H1 (cell line): ENCODE results near the gene SLC9A5. TPM values are rescaled to one million over a fixed set of nuclear protein-coding genes. Genes with fewer than 3 reads are reported as not detected.
A peak's percentile ranks its signal among the peaks of the same experiment; 100 is the strongest.

Source experiments
- CTCF ChIA-PET: fragments of 300-600 bp; sonication (Branson Sonifier 250); formaldehyde crosslinking; loops from one replicate; lab custom pipeline; 2021; ENCODE audit not compliant: partially characterized antibody; lab: Charles Lee
- POLR2A ChIA-PET: fragments of 300-600 bp; sonication (Branson Sonifier 250); formaldehyde crosslinking; loops from one replicate; lab custom pipeline; 2021; ENCODE audit warnings: inconsistent platforms; ENCODE audit not compliant: partially characterized antibody; lab: Charles Lee
- DNase-seq, 2 experiments: peaks; one replicate each; pipeline versions ENCODE4 v3.0.0 to v3.0.0-alpha.2; 2010 to 2022; ENCODE audit warnings: low spot score in 2 of 2, low read depth in 1 of 2, mixed read lengths in 1 of 2
- FAIRE-seq: peaks from 2 replicates; lab custom pipeline; 2011; peaks lifted over from hg19 to GRCh38; lab: Jason Lieb, UNC
- H2AFZ ChIP-seq: 2 replicates; pipeline ENCODE4 v1.8.1; 2012; ENCODE audit warnings: low read length, inconsistent platforms
- H2AK5ac ChIP-seq: 2 replicates; pipeline ENCODE4 v1.6.1; 2013; ENCODE audit warnings: low read depth, low read length
- H2BK120ac ChIP-seq: replicated peaks from 2 replicates; pipeline ENCODE3; 2013; ENCODE audit warnings: low read depth, low read length, inconsistent platforms
- H2BK12ac ChIP-seq: 2 replicates; pipeline ENCODE4 v1.6.1; 2013; ENCODE audit warnings: low read depth, low read length
- H2BK15ac ChIP-seq: 2 replicates; pipeline ENCODE4 v1.6.1; 2013; ENCODE audit warnings: low read length
- H2BK20ac ChIP-seq: 2 replicates; pipeline ENCODE4 v1.6.1; 2013; ENCODE audit warnings: low read length
- H2BK5ac ChIP-seq: 2 replicates; pipeline ENCODE4 v1.6.1; 2013; ENCODE audit warnings: low read depth, low read length
- H3K14ac ChIP-seq: 2 replicates; pipeline ENCODE4 v1.6.1; 2013; ENCODE audit warnings: inconsistent platforms; ENCODE audit not compliant: insufficient read length
- H3K18ac ChIP-seq: 2 replicates; pipeline ENCODE4 v1.6.1; 2013; ENCODE audit warnings: low read length; ENCODE audit errors: extremely low read depth
- H3K23ac ChIP-seq: 2 replicates; pipeline ENCODE4 v1.6.1; 2013; ENCODE audit warnings: inconsistent platforms; ENCODE audit not compliant: insufficient read length
- H3K23me2 ChIP-seq: 2 replicates; pipeline ENCODE4 v1.6.1; 2013; ENCODE audit warnings: low read depth, low read length
- H3K27ac ChIP-seq: 2 replicates; pipeline ENCODE4 v1.6.1; 2011; ENCODE audit warnings: low read depth, low read length, inconsistent platforms
- H3K27me3 ChIP-seq, 4 experiments: replicated peaks in 1 of 4; 1 replicate in 1 of 4; 2 replicates in 3 of 4; pipeline versions ENCODE4 v1.6.1 to v1.8.1; 2011 to 2013; ENCODE audit warnings: low read length in 3 of 4, mild to moderate bottlenecking in 3 of 4, inconsistent platforms in 2 of 4, mixed read lengths in 2 of 4, moderate library complexity in 1 of 4; ENCODE audit not compliant: control insufficient read depth in 3 of 4, insufficient read depth in 3 of 4; ENCODE audit errors: extremely low read depth in 1 of 4
- H3K36me3 ChIP-seq, 4 experiments: 2 replicates each; pipeline versions ENCODE4 v1.6.1 to v1.8.1; 2011 to 2013; ENCODE audit warnings: mild to moderate bottlenecking in 4 of 4, low read length in 3 of 4, moderate library complexity in 2 of 4, control low read depth in 1 of 4, inconsistent platforms in 1 of 4; ENCODE audit not compliant: insufficient read depth in 4 of 4, control insufficient read depth in 2 of 4
- H3K4ac ChIP-seq: replicated peaks from 2 replicates; pipeline ENCODE3; 2013; ENCODE audit warnings: low read length, low read depth, mixed read lengths, inconsistent platforms; ENCODE audit not compliant: insufficient read length
- H3K4me1 ChIP-seq, 4 experiments: replicated peaks in 1 of 4; 1 replicate in 1 of 4; 2 replicates in 3 of 4; pipeline versions ENCODE4 v1.6.1 to v1.8.1; 2011 to 2013; ENCODE audit warnings: low read length in 3 of 4, inconsistent platforms in 2 of 4, mixed read lengths in 1 of 4; ENCODE audit not compliant: insufficient read depth in 4 of 4, control insufficient read depth in 3 of 4
- H3K4me2 ChIP-seq, 2 experiments: 2 replicates each; pipeline versions ENCODE4 v1.6.1 to v1.8.1; 2011 to 2013; ENCODE audit warnings: low read depth in 2 of 2, low read length in 2 of 2, control low read depth in 1 of 2, inconsistent platforms in 1 of 2, mild to moderate bottlenecking in 1 of 2; ENCODE audit not compliant: insufficient read depth in 1 of 2
- H3K4me3 ChIP-seq, 4 experiments: fragments of 200-600, 300-600 bp in 1 of 4; sonication (generic), shearing (Covaris generic), sonication (Bioruptor Twin) in 1 of 4; 2 replicates each; pipeline versions ENCODE4 v1.5.1 to v1.8.1; 2011 to 2016; ENCODE audit warnings: low read length in 4 of 4, low read depth in 3 of 4, control low read depth in 2 of 4, inconsistent platforms in 2 of 4, mild to moderate bottlenecking in 2 of 4, mixed read lengths in 1 of 4, moderate library complexity in 1 of 4; ENCODE audit not compliant: insufficient read depth in 2 of 4; ENCODE audit errors: extremely low read depth in 1 of 4
- H3K56ac ChIP-seq: replicated peaks from 2 replicates; pipeline ENCODE3; 2013; ENCODE audit warnings: low read depth, mild to moderate bottlenecking, mixed read lengths, low read length, inconsistent platforms; ENCODE audit not compliant: insufficient read length
- H3K79me1 ChIP-seq: 2 replicates; pipeline ENCODE4 v1.6.1; 2013; ENCODE audit warnings: low read depth, low read length, control low read depth
- H3K79me2 ChIP-seq, 2 experiments: 2 replicates each; pipeline versions ENCODE4 v1.6.1 to v1.8.1; 2012 to 2013; ENCODE audit warnings: low read length in 2 of 2, mild to moderate bottlenecking in 2 of 2, inconsistent platforms in 1 of 2; ENCODE audit not compliant: insufficient read depth in 2 of 2, control insufficient read depth in 1 of 2
- H3K9ac ChIP-seq, 4 experiments: replicated peaks in 1 of 4; 1 replicate in 1 of 4; 2 replicates in 3 of 4; pipeline versions ENCODE4 v1.6.1 to v1.8.1; 2011 to 2013; ENCODE audit warnings: low read depth in 3 of 4, low read length in 3 of 4, control low read depth in 2 of 4, mild to moderate bottlenecking in 2 of 4, moderate library complexity in 2 of 4, inconsistent platforms in 1 of 4; ENCODE audit errors: extremely low read depth in 1 of 4
- H3K9me3 ChIP-seq, 2 experiments: 2 replicates each; pipeline versions ENCODE4 v1.6.1 to v1.8.1; 2012 to 2013; ENCODE audit warnings: mild to moderate bottlenecking in 2 of 2, moderate library complexity in 2 of 2, control low read depth in 1 of 2, inconsistent platforms in 1 of 2, low read depth in 1 of 2, low read length in 1 of 2, mixed read lengths in 1 of 2; ENCODE audit not compliant: insufficient read depth in 2 of 2
- H4K20me1 ChIP-seq, 2 experiments: replicated peaks in 1 of 2; 2 replicates each; pipeline versions ENCODE3 to v1.8.1; 2011 to 2013; ENCODE audit warnings: inconsistent platforms in 2 of 2, low read length in 2 of 2, mild to moderate bottlenecking in 1 of 2; ENCODE audit not compliant: insufficient read depth in 2 of 2, control insufficient read depth in 1 of 2
- H4K5ac ChIP-seq: 2 replicates; pipeline ENCODE4 v1.6.1; 2013; ENCODE audit warnings: low read length, low read depth, mixed read lengths, inconsistent platforms; ENCODE audit not compliant: insufficient read length
- H4K8ac ChIP-seq: 2 replicates; pipeline ENCODE4 v1.8.0; 2013; ENCODE audit warnings: mild to moderate bottlenecking, moderate library complexity, low read length, inconsistent platforms; ENCODE audit not compliant: insufficient read depth; ENCODE audit errors: extremely low read depth
- H4K91ac ChIP-seq: replicated peaks from 2 replicates; pipeline ENCODE3; 2013; ENCODE audit warnings: low read length, mixed read lengths, inconsistent platforms; ENCODE audit not compliant: insufficient read length
- ASH2L ChIP-seq: fragments of 200-600, 300-600 bp; sonication (generic); IDR thresholded peaks from one replicate; pipeline ENCODE4 v1.7.1; 2017; ENCODE audit warnings: low read length
- EGR1 ChIP-seq: IDR thresholded peaks from 2 replicates; pipeline ENCODE4 v1.6.1; 2011; ENCODE audit warnings: low read depth, low read length, borderline replicate concordance
- EZH2 ChIP-seq: fragments of 200-600 bp; sonication (generic); IDR thresholded peaks from 2 replicates; pipeline ENCODE4 v1.7.1; 2012; ENCODE audit warnings: low read depth, mild to moderate bottlenecking, moderate library complexity, low read length, inconsistent platforms; ENCODE audit not compliant: severe bottlenecking
- GTF2F1 ChIP-seq: IDR thresholded peaks from 2 replicates; pipeline ENCODE4 v1.6.1; 2012; ENCODE audit warnings: low read depth, low read length, improper control_type of control experiment, borderline replicate concordance
- HDAC2 ChIP-seq, 2 experiments: fragments of 300-600 bp in 1 of 2; sonication (generic) in 1 of 2; IDR thresholded peaks; 2 replicates each; pipeline ENCODE4 v1.6.1; 2011 to 2012; ENCODE audit warnings: low read depth in 2 of 2, low read length in 2 of 2, mild to moderate bottlenecking in 2 of 2, moderate library complexity in 2 of 2, borderline replicate concordance in 1 of 2, inconsistent platforms in 1 of 2
- JUN ChIP-seq: IDR thresholded peaks from 2 replicates; pipeline ENCODE4 v1.6.1; 2011; ENCODE audit warnings: low read depth, mild to moderate bottlenecking, improper control_type of control experiment, low read length
- KDM4A ChIP-seq: IDR thresholded peaks from one replicate; pipeline ENCODE4 v1.7.1; 2012; ENCODE audit warnings: low read depth, mild to moderate bottlenecking, moderate library complexity, low read length, inconsistent platforms; ENCODE audit not compliant: severe bottlenecking
- MAX ChIP-seq: IDR thresholded peaks from 2 replicates; pipeline ENCODE4 v1.6.1; 2012; ENCODE audit warnings: inconsistent platforms
- POU5F1 ChIP-seq: IDR thresholded peaks from 2 replicates; pipeline ENCODE4 v1.6.1; 2011; ENCODE audit warnings: low read depth, mild to moderate bottlenecking, low read length, moderate library complexity
- SP1 ChIP-seq: IDR thresholded peaks from 2 replicates; pipeline ENCODE4 v1.6.1; 2011; ENCODE audit warnings: low read depth, low read length
- TEAD4 ChIP-seq: IDR thresholded peaks from 2 replicates; pipeline ENCODE4 v1.6.1; 2012; ENCODE audit warnings: low read depth, low read length, inconsistent platforms, mixed read lengths
- WGBS, 2 experiments: shearing (Covaris generic) in 1 of 2; methylation state at CpG; one replicate each; pipeline versions ENCODE4 v1.1.6 to v1.1.7; 2013 to 2015; ENCODE audit warnings: low lambda C conversion rate in 2 of 2, mixed read lengths in 2 of 2, inconsistent platforms in 1 of 2, low coverage in 1 of 2, missing lambda C conversion rate in 1 of 2; ENCODE audit not compliant: insufficient replicate concordance in 2 of 2, insufficient coverage in 1 of 2, insufficient read length in 1 of 2; ENCODE audit errors: extremely low coverage in 1 of 2, missing lambda C conversion rate in 1 of 2; 5-methylcytosine and 5-hydroxymethylcytosine counted together
- polyA plus RNA-seq, 7 experiments: library from polyadenylated mRNA; depleted of rRNA in 3 of 7; stranded (reverse) in 5 of 7; unstranded in 2 of 7; fragments of >200 nt in 5 of 7; fragments of 200-250 nt in 2 of 7; gene quantifications; 1 replicate in 5 of 7; 2 replicates in 1 of 7; 4 replicates in 1 of 7; pipeline versions ENCODE4 v1.2.1 to v1.2.3, GENCODE V29; 2011 to 2013; ENCODE audit warnings: missing spikeins in 2 of 7, mixed read lengths in 2 of 7
- total RNA-seq: library from RNA; stranded (reverse); fragmentation: NEBNext Ultra II Directional; extraction: Animal tissue kit (Norgen Biotek cat#: 25700); gene quantifications from 2 replicates; pipeline ENCODE4 v1.2.1, GENCODE V29; 2021

SLC9A5 gene
- total and polyA plus RNA-seq, 2 of the 8 experiments (the other 6 are each of a cell fraction or from before 2014, with no cell fraction given), result 7.9 to 8.6 TPM

GRCh38 chr16:67244387-67245185, 4.2 kb upstream of the SLC9A5 start:
- Histone ChIP-seq H3K23me2 (peaks cover 12% of the 10 kb centered on the region; the same call in 1 of the 2 replicates), H3K56ac (no peak overlapping the region), H3K4ac (no peak overlapping the region), H3K9me3 (no peaks in the 10 kb centered on the region), H3K79me2 (peaks cover 0 to 21% of the 10 kb centered on the region in 2 experiments; a peak in 2 of 4 replicates), H3K4me1 (peaks cover 16 to 35% (median 17%) of the 10 kb centered on the region in 4 experiments), H2AFZ (no peak overlapping the region), H2AK5ac (peak overlapping the region; percentile 33; the same call in 1 of the 2 replicates), H2BK5ac (no peak overlapping the region; the same call in 1 of the 2 replicates), H3K36me3 (no peaks in the 10 kb centered on the region), H3K4me3 (peak overlapping the region in 1 of 4 experiments; percentile 70; a peak in 1 of 8 replicates), H3K9ac (no peak overlapping the region), H3K79me1 (peaks cover 16% of the 10 kb centered on the region), H2BK20ac (no peak overlapping the region), H2BK12ac (0 out of 2 replicates have a peak overlapping the region, but pooled peaks have one; percentile 22), H3K27ac (no peak overlapping the region), H2BK120ac (peak overlapping the region; percentile 2), H4K20me1 (no peaks in the 10 kb centered on the region), H3K14ac (no peak overlapping the region), H3K23ac (no peak overlapping the region), H3K4me2 (peak overlapping the region; percentile 92 to 95; a peak in 3 of 4 replicates), H4K91ac (no peak overlapping the region), H3K18ac (no peak overlapping the region), H4K5ac (no peak overlapping the region), H4K8ac (no peak overlapping the region), H3K27me3 (peaks cover 0 to 12% (median 8%) of the 10 kb centered on the region in 4 experiments; a peak in 5 of 7 replicates), H2BK15ac (peak overlapping the region; percentile 2; the same call in 1 of the 2 replicates)
- POLR2A ChIA-PET, result interaction anchor here (0.8 to 6.8 kb wide), 3 partner anchors 10 to 54 kb away, joined by 3 to 111 read pairs (median 11); partner anchors contain the start of genes EXOC3L1 and TMEM208
- CTCF ChIA-PET, result interaction anchor here (0.9 to 1.9 kb wide), 11 partner anchors 17 to 62 kb away, joined by 3 to 9 read pairs (median 4); no protein-coding TSS in a partner anchor
- WGBS, 2 experiments, result 86% methylated on average over 5 of the region's 5 CpGs; no CpG with 5 or more reads in 1 of the 2 experiments
- FAIRE-seq (no peak), DNase-seq (no peak)
- no peak for TF ChIP-seq KDM4A
- no peak for TF ChIP-seq ASH2L
- TF ChIP-seq SP1, result no peak
- TF ChIP-seq TEAD4, result no peak
- no peak for TF ChIP-seq GTF2F1
- no peak for TF ChIP-seq MAX
- TF ChIP-seq EZH2, result no peak
- no peak for TF ChIP-seq POU5F1
- no peak for TF ChIP-seq JUN
- TF ChIP-seq HDAC2 (IDR thresholded peaks at IDR 0.05; ENCODE audit: borderline replicate concordance in 1 of 2, low read depth in 2 of 2, low read length in 2 of 2), result no peak
- TF ChIP-seq EGR1, result no peak
